ENCODE data around the gene FILIP1L. TPM values are rescaled to one million over a fixed set of nuclear protein-coding genes. Genes with fewer than 3 reads are reported as not detected.

FILIP1L gene
- total RNA-seq, 1 experiment from 2014 or later: 0.07 TPM

DNA sequence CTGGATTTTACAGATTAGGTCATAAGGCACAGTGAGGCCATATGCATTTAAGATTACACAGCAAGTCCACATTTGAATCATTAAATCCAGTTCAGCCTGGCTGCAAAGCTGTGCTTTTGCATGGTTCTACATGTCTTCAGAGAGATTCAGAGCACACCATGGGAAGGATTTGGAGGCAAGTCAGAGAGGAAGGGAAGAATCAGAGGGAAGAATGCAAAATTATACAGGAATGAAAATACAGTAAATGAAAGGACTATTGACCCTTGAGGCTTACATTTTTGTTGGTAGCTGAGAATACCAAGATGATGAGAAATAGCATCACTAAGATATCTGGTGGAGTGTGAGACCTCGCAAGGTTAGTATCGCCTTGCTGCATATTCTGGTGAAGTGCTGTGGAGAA, 13.9 kb downstream of the FILIP1L start:
- H3K27ac ChIP-seq (ENCODE audit: insufficient read length, low read depth, low read length): no peak overlapping the region
- H3K14ac ChIP-seq (ENCODE audit: insufficient read depth, low read length): no peak overlapping the region

More for the DNA sequence above, 13.9 kb downstream of the FILIP1L start:
- WGBS (ENCODE audit: extremely low coverage, insufficient read length, low lambda C conversion rate): no CpG with 5 or more reads among the region's 2 CpGs
- H3K4ac ChIP-seq (ENCODE audit: low read depth, low read length): no peak overlapping the region
- no peaks in the 10 kb centered on the region for H3K23me2 ChIP-seq (ENCODE audit: insufficient read length, low read depth, low read length, poor library complexity, severe bottlenecking)
- H4K20me1 ChIP-seq (ENCODE audit: control insufficient read depth, insufficient read depth, insufficient read length): no peaks in the 10 kb centered on the region
- H2AFZ ChIP-seq (ENCODE audit: low read length): no peak overlapping the region
- H4K5ac ChIP-seq (ENCODE audit: insufficient read length, low read depth, low read length): no peak overlapping the region
- no peaks in the 10 kb centered on the region for H3K27me3 Mint-ChIP-seq (ENCODE audit: low read depth)
- TF ChIP-seq, protein P1, sequence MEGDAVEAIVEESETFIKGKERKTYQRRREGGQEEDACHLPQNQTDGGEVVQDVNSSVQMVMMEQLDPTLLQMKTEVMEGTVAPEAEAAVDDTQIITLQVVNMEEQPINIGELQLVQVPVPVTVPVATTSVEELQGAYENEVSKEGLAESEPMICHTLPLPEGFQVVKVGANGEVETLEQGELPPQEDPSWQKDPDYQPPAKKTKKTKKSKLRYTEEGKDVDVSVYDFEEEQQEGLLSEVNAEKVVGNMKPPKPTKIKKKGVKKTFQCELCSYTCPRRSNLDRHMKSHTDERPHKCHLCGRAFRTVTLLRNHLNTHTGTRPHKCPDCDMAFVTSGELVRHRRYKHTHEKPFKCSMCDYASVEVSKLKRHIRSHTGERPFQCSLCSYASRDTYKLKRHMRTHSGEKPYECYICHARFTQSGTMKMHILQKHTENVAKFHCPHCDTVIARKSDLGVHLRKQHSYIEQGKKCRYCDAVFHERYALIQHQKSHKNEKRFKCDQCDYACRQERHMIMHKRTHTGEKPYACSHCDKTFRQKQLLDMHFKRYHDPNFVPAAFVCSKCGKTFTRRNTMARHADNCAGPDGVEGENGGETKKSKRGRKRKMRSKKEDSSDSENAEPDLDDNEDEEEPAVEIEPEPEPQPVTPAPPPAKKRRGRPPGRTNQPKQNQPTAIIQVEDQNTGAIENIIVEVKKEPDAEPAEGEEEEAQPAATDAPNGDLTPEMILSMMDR (conservative IDR thresholded peaks at IDR 0.05): no peak
- H3K79me2 ChIP-seq (ENCODE audit: insufficient read depth, low read length): 0 out of 2 replicates have a peak, but pooled peaks cover 2% of the 10 kb centered on the region
- H3K9ac ChIP-seq (ENCODE audit: extremely low read depth, insufficient read length, low read length): no peak overlapping the region
- DNase-seq: no peak
- no peak overlapping the region for H3K23ac ChIP-seq (ENCODE audit: insufficient read length, low read depth, low read length)
- H3K56ac ChIP-seq (ENCODE audit: insufficient read length, low read depth, low read length): no peak overlapping the region
- H2BK5ac ChIP-seq (ENCODE audit: insufficient read length, low read length): no peak overlapping the region
- no peak overlapping the region for H3T11ph ChIP-seq (ENCODE audit: low read length)
- H3K4me1 ChIP-seq (ENCODE audit: insufficient read depth, low read length): no peaks in the 10 kb centered on the region
- H3K27ac Mint-ChIP-seq: no peak overlapping the region
- no peaks in the 10 kb centered on the region for H3K27me3 ChIP-seq (ENCODE audit: insufficient read depth, low read length)
- no peak overlapping the region for H4K8ac ChIP-seq (replicated peaks; ENCODE audit: insufficient read length, low read depth, low read length)
- no peak overlapping the region for H2BK20ac ChIP-seq (ENCODE audit: low read depth, low read length, poor library complexity, severe bottlenecking)
- no peak overlapping the region for H2BK12ac ChIP-seq (ENCODE audit: insufficient read length, low read depth, low read length)
- H3K4me1 Mint-ChIP-seq: peaks cover 4 to 10% of the 10 kb centered on the region in 2 experiments; a peak in 3 of 4 replicates
- H4K91ac ChIP-seq (ENCODE audit: insufficient read length, low read depth, low read length): no peak overlapping the region
- no peaks in the 10 kb centered on the region for H3K79me1 ChIP-seq (ENCODE audit: insufficient read depth, low read depth, low read length, poor library complexity, severe bottlenecking)
- no peak overlapping the region for H3K4me2 ChIP-seq (ENCODE audit: insufficient read depth, insufficient read length, low read length)
- H3K9me3 ChIP-seq (ENCODE audit: control insufficient read depth, low read depth, low read length): no peaks in the 10 kb centered on the region
- H2AK5ac ChIP-seq (ENCODE audit: insufficient read length, low read length): no peak overlapping the region
- peaks cover 0 to 3% (median 0%) of the 10 kb centered on the region in 3 experiments; a peak in 2 of 7 replicates for H3K36me3 Mint-ChIP-seq (ENCODE audit: insufficient read depth in 1 of 3, low read depth in 3 of 3)
- no peak overlapping the region for H2BK15ac ChIP-seq (ENCODE audit: low read depth, low read length)
- no peak overlapping the region for H3K4me3 Mint-ChIP-seq
- H3K9me3 Mint-ChIP-seq: no peaks in the 10 kb centered on the region; a peak in 1 of 5 replicates
- no peak overlapping the region for H2BK120ac ChIP-seq (ENCODE audit: low read depth, low read length, poor library complexity, severe bottlenecking)
- H3K18ac ChIP-seq (ENCODE audit: insufficient read length, low read depth, low read length): no peak overlapping the region
